Measurements from ENCODE around the gene COPG2. TPM values are rescaled to one million over a fixed set of nuclear protein-coding genes. Genes with fewer than 3 reads are reported as not detected.

The COPG2 gene
- total and polyA plus RNA-seq, 2 of the 13 experiments (the other 11 are each of a cell fraction or from before 2014, with no cell fraction given), result 14.1 to 17.7 TPM

- FAIRE-seq, result no peak
- H3K9me3 ChIP-seq (ENCODE audit: low read length), result peaks cover 1% of the 10 kb centered on the region; the same call in 1 of the 2 replicates
- TF ChIP-seq ZBTB3 (CRISPR knock-in tag; IDR thresholded peaks at IDR 0.05; ENCODE audit: borderline replicate concordance, low read depth) (0 out of 2 replicates have a peak, but pooled peaks have one; percentile 6), PTBP1 (IDR thresholded peaks at IDR 0.05; ENCODE audit: low read depth, low read length, poor library complexity, severe bottlenecking) (no peak), ZNF749 (CRISPR knock-in tag; IDR thresholded peaks at IDR 0.05; ENCODE audit: borderline replicate concordance) (no peak), ZNF770 (CRISPR knock-in tag; IDR thresholded peaks at IDR 0.05) (no peak)
- H3K27me3 ChIP-seq (ENCODE audit: control insufficient read depth in 1 of 2, insufficient read depth in 2 of 2, low read length in 2 of 2), result no peaks in the 10 kb centered on the region; a peak in 1 of 5 replicates
- H3K4me3 ChIP-seq (replicated peaks in 1 of 3; ENCODE audit: insufficient read depth in 1 of 3, low read depth in 2 of 3, low read length in 3 of 3), result peak overlapping the region; percentile 33 to 74 (median 69); a peak in 5 of 6 replicates
- no TSS peak for BruUV-seq (replicated peaks)
- WGBS (ENCODE audit: low lambda C conversion rate), result 48% methylated on average over 6 of the region's 6 CpGs
- H3K79me2 ChIP-seq (ENCODE audit: insufficient read depth, low read length), result peaks cover 5% of the 10 kb centered on the region
- no peak for ATAC-seq
- H3K9ac ChIP-seq (ENCODE audit: insufficient read depth, low read depth, low read length), result peak overlapping the region; percentile 57
- H3K4me2 ChIP-seq (ENCODE audit: low read depth, low read length), result peak overlapping the region; percentile 75
- no peaks in the 10 kb centered on the region for H3K36me3 ChIP-seq (replicated peaks in 1 of 2; ENCODE audit: control insufficient read depth in 1 of 2, insufficient read depth in 2 of 2, low read length in 2 of 2)
- no peaks in the 10 kb centered on the region for H4K20me1 ChIP-seq (ENCODE audit: insufficient read depth, low read length)
- ChIA-PET POLR2A (no interaction called here), CTCF (ENCODE audit: low intra/inter-chr PET ratio, low total read pairs) (no interaction called here)
- no peak overlapping the region for H2AFZ ChIP-seq (ENCODE audit: low read length)
- no peak for DNase-seq (ENCODE audit: low spot score)
- intact Hi-C loops (cut with micrococcal nuclease; ENCODE audit: unreplicated experiment) (loop anchor here (10.0 kb wide), 1 partner anchor 212 kb away; no protein-coding TSS in a partner anchor), in situ Hi-C loops (cut with HindIII; ENCODE audit: extremely low pct_ligation_motif_present, low pct_unique_long_range_greater_than_20kb) (no loop called here)
- H3K4me1 ChIP-seq (ENCODE audit: insufficient read depth, low read length), result peaks cover 10% of the 10 kb centered on the region
- H3K27ac ChIP-seq (ENCODE audit: extremely low read length, insufficient read depth, low read length), result no peak overlapping the region
Measured at GRCh38 chr7:130486954-130487436, 181.6 kb downstream of the COPG2 start.
